LNCaP clone FGC (cell line): ENCODE results near the gene POU2F2.
A peak's percentile ranks its signal among the peaks of the same experiment; 100 is the strongest.

Experiments used
- DNase-seq: peaks from one replicate; pipeline ENCODE4 v3.0.0-alpha.2; 2011; ENCODE audit warnings: low read depth
- H3K4me3 ChIP-seq: 2 replicates; pipeline ENCODE4 v1.5.1; 2011; ENCODE audit warnings: mild to moderate bottlenecking, low read depth, low read length, control low read depth
- CTCF ChIP-seq: IDR thresholded peaks from 2 replicates; pipeline ENCODE4 v1.5.1; 2012; ENCODE audit warnings: mild to moderate bottlenecking; ENCODE audit not compliant: control insufficient read depth, insufficient read depth; ENCODE audit errors: extremely low read depth

Gene POU2F2

GRCh38 chr19:42132030-42132628 lies at the start of gene POU2F2:
POU2F2 (minus strand) TSS chr19:42132446; CDS start chr19:42132411, 35 bp downstream.
- no peak for TF ChIP-seq CTCF
- no peak for DNase-seq
- no peak within 1 kb of the TSS for H3K4me3 ChIP-seq

- no peak for DNase-seq
- TF ChIP-seq CTCF: no peak
- no peak overlapping the region for H3K4me3 ChIP-seq
Observed at GRCh38 chr19:42178791-42179674, 46.8 kb upstream of the POU2F2 start.

- no peak for TF ChIP-seq CTCF
- no peak overlapping the region for H3K4me3 ChIP-seq
- no peak for DNase-seq
Observed at GRCh38 chr19:42177686-42178019, 45.4 kb upstream of the POU2F2 start.

GRCh38 chr19:42176990-42177685 lies 44.9 kb upstream of the POU2F2 start:
- H3K4me3 ChIP-seq: no peak overlapping the region
- DNase-seq: no peak
- TF ChIP-seq CTCF: peak; percentile 57

- peak overlapping the region; percentile 26; the same call in 1 of the 2 replicates for H3K4me3 ChIP-seq
- TF ChIP-seq CTCF: no peak
- DNase-seq: no peak
Observed at GRCh38 chr19:42176649-42176989, 44.4 kb upstream of the POU2F2 start.

- no peak for TF ChIP-seq CTCF
- DNase-seq: no peak
- H3K4me3 ChIP-seq: peak overlapping the region; percentile 26; the same call in 1 of the 2 replicates
Observed at GRCh38 chr19:42175952-42176648, 43.9 kb upstream of the POU2F2 start.
